GM21390 (cell line): ENCODE results near the gene CEP295NL.
A peak's percentile ranks its signal among the peaks of the same experiment; 100 is the strongest.
"Not testable (repeated sequence)": the region's sequence is repeated elsewhere in the genome, so short reads cannot be mapped to it uniquely, and the experiment has no call there.

ENCODE experiments used
- ATAC-seq: cut with Tn5 transposase; IDR thresholded peaks from one replicate; pipeline ENCODE4 v1.9.1; 2021; ENCODE audit not compliant: unreplicated experiment

CEP295NL gene

GRCh38 chr17:78867046-78867445 is 36.0 kb downstream of the CEP295NL start:
- not testable (repeated sequence) for ATAC-seq

- ATAC-seq = no peak
Measured at GRCh38 chr17:78865682-78866390, 37.2 kb downstream of the CEP295NL start.

- ATAC-seq = no peak
Measured at GRCh38 chr17:78864117-78864516, 38.9 kb downstream of the CEP295NL start.

GRCh38 chr17:78862073-78863023 is 40.7 kb downstream of the CEP295NL start:
- ATAC-seq = no peak

- ATAC-seq = no peak
Measured at GRCh38 chr17:78861229-78861628, 41.8 kb downstream of the CEP295NL start.

GRCh38 chr17:78859051-78859450 is 44.0 kb downstream of the CEP295NL start:
- ATAC-seq = no peak

- no peak for ATAC-seq
Measured at GRCh38 chr17:78857266-78857665, 45.7 kb downstream of the CEP295NL start.

GRCh38 chr17:78855561-78856165 is 47.3 kb downstream of the CEP295NL start:
- ATAC-seq = no peak

- no peak for ATAC-seq
Measured at GRCh38 chr17:78854508-78854907, 48.5 kb downstream of the CEP295NL start.

- ATAC-seq = no peak
Measured at GRCh38 chr17:78853926-78854394, 49.0 kb downstream of the CEP295NL start.

- no peak for ATAC-seq
Measured at GRCh38 chr17:78852709-78853121, 50.3 kb downstream of the CEP295NL start.

GRCh38 chr17:78849026-78849425 is 54.0 kb downstream of the CEP295NL start:
- ATAC-seq = no peak

- ATAC-seq = no peak
Measured at GRCh38 chr17:78847052-78847451, 55.9 kb downstream of the CEP295NL start.

- no peak for ATAC-seq
Measured at GRCh38 chr17:78844301-78845005, 58.5 kb downstream of the CEP295NL start.

- ATAC-seq = no peak
Measured at GRCh38 chr17:78842881-78843565, 60.0 kb downstream of the CEP295NL start.

- ATAC-seq = peak; percentile 86
Measured at GRCh38 chr17:78840780-78841611, 62.0 kb downstream of the CEP295NL start, which contains the start of gene USP36. Gene USP36, minus strand, starts transcription at chr17:78840814. Its CDS starts 4,451 bp downstream, at chr17:78836363.
